GF-D8 (cell line): ENCODE measurements around the gene CHST14.

ENCODE experiments used
- DNase-seq: peaks from one replicate; lab custom pipeline; 2025; lab: John Stamatoyannopoulos, UW

The CHST14 gene

GRCh38 chr15:40463886-40464545 lies 6.8 kb upstream of the CHST14 start:
- no peak for DNase-seq

GRCh38 chr15:40464595-40465185 lies 6.1 kb upstream of the CHST14 start:
- no peak for DNase-seq

GRCh38 chr15:40465939-40466338 lies 4.8 kb upstream of the CHST14 start:
- DNase-seq, result no peak

- no peak for DNase-seq
Measured at GRCh38 chr15:40466426-40467260, 4.1 kb upstream of the CHST14 start.

- DNase-seq, result no peak
Measured at GRCh38 chr15:40467261-40467615, 3.5 kb upstream of the CHST14 start.

GRCh38 chr15:40468898-40469331 lies 1.9 kb upstream of the CHST14 start:
- no peak for DNase-seq

GRCh38 chr15:40469776-40470390 lies 901 bp upstream of the CHST14 start:
- no peak for DNase-seq

GRCh38 chr15:40471105-40471807 lies 472 bp downstream of the CHST14 start:
- DNase-seq, result no peak

GRCh38 chr15:40471808-40472150 lies 995 bp downstream of the CHST14 start:
- no peak for DNase-seq

- DNase-seq, result no peak
Measured at GRCh38 chr15:40472171-40472727, 1.5 kb downstream of the CHST14 start.

GRCh38 chr15:40474581-40474980 lies 3.8 kb downstream of the CHST14 start:
- no peak for DNase-seq

GRCh38 chr15:40477642-40478327 lies 7.0 kb downstream of the CHST14 start:
- DNase-seq, result no peak

GRCh38 chr15:40479024-40479423 lies 8.2 kb downstream of the CHST14 start:
- DNase-seq, result no peak

- no peak for DNase-seq
Measured at GRCh38 chr15:40481341-40482074, 10.7 kb downstream of the CHST14 start.

GRCh38 chr15:40483919-40484318 lies 13.1 kb downstream of the CHST14 start:
- DNase-seq, result no peak

GRCh38 chr15:40486066-40486770 lies 15.4 kb downstream of the CHST14 start:
- DNase-seq, result no peak

GRCh38 chr15:40487816-40488682 lies 17.3 kb downstream of the CHST14 start:
- no peak for DNase-seq

GRCh38 chr15:40489274-40490175 lies 18.7 kb downstream of the CHST14 start:
- no peak for DNase-seq
